Measurements from ENCODE around the gene TACR3.
"Not testable (repeated sequence)": the region's sequence is repeated elsewhere in the genome, so short reads cannot be mapped to it uniquely, and the experiment has no call there.

Gene TACR3

GRCh38 chr4:103692615-103693014 lies 27.2 kb downstream of the TACR3 start:
- H2AFZ ChIP-seq, result no peak overlapping the region
- no peaks in the 10 kb centered on the region for H3K4me1 ChIP-seq
- no peaks in the 10 kb centered on the region for H3K79me2 ChIP-seq
- no peaks in the 10 kb centered on the region for H3K27me3 ChIP-seq (ENCODE audit: control insufficient read depth, insufficient read depth, low read length)
- H3K9ac ChIP-seq, result no peak overlapping the region
- H3K27ac ChIP-seq, result no peak overlapping the region
- no peak overlapping the region for H3K4me3 ChIP-seq (ENCODE audit: low read depth, low read length)
- no peak overlapping the region for H3K4me2 ChIP-seq (ENCODE audit: low read length)
- TF ChIP-seq CTCF (IDR thresholded peaks at IDR 0.05), result no peak
- H3K9me3 ChIP-seq (ENCODE audit: control insufficient read depth, low read length), result no peaks in the 10 kb centered on the region
- H3K36me3 ChIP-seq (ENCODE audit: control insufficient read depth, insufficient read depth, low read length), result no peaks in the 10 kb centered on the region

GRCh38 chr4:103673983-103674382 lies 45.8 kb downstream of the TACR3 start:
- no peaks in the 10 kb centered on the region for H3K4me1 ChIP-seq
- no peak overlapping the region for H3K9ac ChIP-seq
- H3K27ac ChIP-seq, result no peak overlapping the region
- no peaks in the 10 kb centered on the region for H3K79me2 ChIP-seq
- TF ChIP-seq CTCF (IDR thresholded peaks at IDR 0.05), result no peak
- no peak overlapping the region for H2AFZ ChIP-seq
- H3K9me3 ChIP-seq (ENCODE audit: control insufficient read depth, low read length), result no peaks in the 10 kb centered on the region
- H3K36me3 ChIP-seq (ENCODE audit: control insufficient read depth, insufficient read depth, low read length), result no peaks in the 10 kb centered on the region
- no peak overlapping the region for H3K4me3 ChIP-seq (ENCODE audit: low read depth, low read length)
- no peaks in the 10 kb centered on the region for H3K27me3 ChIP-seq (ENCODE audit: control insufficient read depth, insufficient read depth, low read length)
- no peak overlapping the region for H3K4me2 ChIP-seq (ENCODE audit: low read length)

GRCh38 chr4:103666764-103667163 lies 53.0 kb downstream of the TACR3 start:
- H3K4me3 ChIP-seq (ENCODE audit: low read depth, low read length); H3K4me1 ChIP-seq; H3K27me3 ChIP-seq (ENCODE audit: control insufficient read depth, insufficient read depth, low read length); H3K36me3 ChIP-seq (ENCODE audit: control insufficient read depth, insufficient read depth, low read length); H3K9me3 ChIP-seq (ENCODE audit: control insufficient read depth, low read length); H3K9ac ChIP-seq; H3K27ac ChIP-seq; H2AFZ ChIP-seq; H3K79me2 ChIP-seq; H3K4me2 ChIP-seq (ENCODE audit: low read length): not testable (repeated sequence)

GRCh38 chr4:103664436-103665075 lies 55.2 kb downstream of the TACR3 start:
- Histone ChIP-seq H3K4me1 (no peaks in the 10 kb centered on the region), H3K4me3 (ENCODE audit: low read depth, low read length) (no peak overlapping the region)

GRCh38 chr4:103648541-103648940 lies 71.2 kb downstream of the TACR3 start:
- Histone ChIP-seq H3K36me3 (ENCODE audit: control insufficient read depth, insufficient read depth, low read length) (no peaks in the 10 kb centered on the region), H3K4me1 (no peaks in the 10 kb centered on the region), H3K4me3 (ENCODE audit: low read depth, low read length) (no peak overlapping the region), H3K9ac (no peak overlapping the region), H3K79me2 (no peaks in the 10 kb centered on the region), H3K27me3 (ENCODE audit: control insufficient read depth, insufficient read depth, low read length) (no peaks in the 10 kb centered on the region), H3K4me2 (ENCODE audit: low read length) (no peak overlapping the region), H3K9me3 (ENCODE audit: control insufficient read depth, low read length) (no peaks in the 10 kb centered on the region), H3K27ac (no peak overlapping the region), H2AFZ (no peak overlapping the region)
- TF ChIP-seq CTCF (IDR thresholded peaks at IDR 0.05), result no peak

More at GRCh38 chr4:103664436-103665075, 55.2 kb downstream of the TACR3 start:
- no peak overlapping the region for H3K4me2 ChIP-seq (ENCODE audit: low read length)
- H3K27ac ChIP-seq, result no peak overlapping the region
- TF ChIP-seq CTCF (IDR thresholded peaks at IDR 0.05), result no peak
- H3K36me3 ChIP-seq (ENCODE audit: control insufficient read depth, insufficient read depth, low read length), result no peaks in the 10 kb centered on the region
- H3K27me3 ChIP-seq (ENCODE audit: control insufficient read depth, insufficient read depth, low read length), result no peaks in the 10 kb centered on the region
- H3K79me2 ChIP-seq, result no peaks in the 10 kb centered on the region
- H3K9ac ChIP-seq, result no peak overlapping the region
- H2AFZ ChIP-seq, result no peak overlapping the region
- H3K9me3 ChIP-seq (ENCODE audit: control insufficient read depth, low read length), result no peaks in the 10 kb centered on the region
